H9 (cell line): ENCODE measurements around the gene LIMK2. TPM values are rescaled to one million over a fixed set of nuclear protein-coding genes. Genes with fewer than 3 reads are reported as not detected.

Experiments
- DNase-seq: peaks from one replicate; pipeline ENCODE4 v3.0.0-alpha.2; 2017
- H2AFZ ChIP-seq: one replicate; pipeline ENCODE4 v1.6.1; 2013; ENCODE audit warnings: mild to moderate bottlenecking, low read length, control low read depth, moderate library complexity
- H2AK5ac ChIP-seq: 2 replicates; pipeline ENCODE4 v1.6.1; 2013; ENCODE audit warnings: low read length, control low read depth, mixed read lengths; ENCODE audit not compliant: insufficient read length
- H2BK120ac ChIP-seq: one replicate; pipeline ENCODE4 v1.6.1; 2013; ENCODE audit warnings: low read depth, mild to moderate bottlenecking, low read length, control low read depth, inconsistent platforms; ENCODE audit not compliant: poor library complexity, severe bottlenecking
- H2BK12ac ChIP-seq: 2 replicates; pipeline ENCODE4 v1.6.1; 2013; ENCODE audit warnings: low read length, control low read depth, mixed read lengths, low read depth; ENCODE audit not compliant: insufficient read length
- H2BK15ac ChIP-seq: 2 replicates; pipeline ENCODE4 v1.6.1; 2013; ENCODE audit warnings: low read depth, low read length, control low read depth
- H2BK20ac ChIP-seq: one replicate; pipeline ENCODE4 v1.6.1; 2013; ENCODE audit warnings: low read depth, mild to moderate bottlenecking, low read length, control low read depth, inconsistent platforms; ENCODE audit not compliant: poor library complexity, severe bottlenecking
- H2BK5ac ChIP-seq: 2 replicates; pipeline ENCODE4 v1.6.1; 2013; ENCODE audit warnings: low read length, control low read depth, mixed read lengths; ENCODE audit not compliant: insufficient read length
- H3K14ac ChIP-seq: 2 replicates; pipeline ENCODE4 v1.6.1; 2013; ENCODE audit warnings: low read length, control low read depth; ENCODE audit not compliant: insufficient read depth
- H3K18ac ChIP-seq: 2 replicates; pipeline ENCODE4 v1.6.1; 2013; ENCODE audit warnings: low read depth, mild to moderate bottlenecking, mixed read lengths, low read length, control low read depth; ENCODE audit not compliant: insufficient read length
- H3K23ac ChIP-seq: 2 replicates; pipeline ENCODE4 v1.6.1; 2013; ENCODE audit warnings: low read length, control low read depth, mixed read lengths, low read depth; ENCODE audit not compliant: insufficient read length
- H3K23me2 ChIP-seq: 2 replicates; pipeline ENCODE4 v1.6.1; 2013; ENCODE audit warnings: low read depth, mild to moderate bottlenecking, mixed read lengths, low read length, control low read depth; ENCODE audit not compliant: insufficient read length, poor library complexity, severe bottlenecking
- H3K27ac ChIP-seq: 2 replicates; pipeline ENCODE4 v1.5.1; 2013; ENCODE audit warnings: low read length, control low read depth, mixed read lengths, low read depth; ENCODE audit not compliant: insufficient read length
- H3K27me3 ChIP-seq: 2 replicates; pipeline ENCODE4 v1.6.1; 2013; ENCODE audit warnings: low read length, control low read depth, inconsistent platforms; ENCODE audit not compliant: insufficient read depth
- H3K4ac ChIP-seq: 2 replicates; pipeline ENCODE4 v1.6.1; 2013; ENCODE audit warnings: low read depth, mild to moderate bottlenecking, control low read depth, inconsistent platforms, low read length, moderate library complexity
- H3K4me1 ChIP-seq: 2 replicates; pipeline ENCODE4 v1.6.1; 2013; ENCODE audit warnings: low read length, control low read depth, inconsistent platforms; ENCODE audit not compliant: insufficient read depth
- H3K4me2 ChIP-seq: 2 replicates; pipeline ENCODE4 v1.6.1; 2013; ENCODE audit warnings: low read length, control low read depth, mixed read lengths; ENCODE audit not compliant: insufficient read length, insufficient read depth
- H3K56ac ChIP-seq: 2 replicates; pipeline ENCODE4 v1.6.1; 2013; ENCODE audit warnings: low read depth, mild to moderate bottlenecking, mixed read lengths, low read length, control low read depth; ENCODE audit not compliant: insufficient read length
- H3K79me1 ChIP-seq: 2 replicates; pipeline ENCODE4 v1.6.1; 2013; ENCODE audit warnings: low read depth, mild to moderate bottlenecking, moderate library complexity, low read length, control low read depth, inconsistent platforms; ENCODE audit not compliant: insufficient read depth, poor library complexity, severe bottlenecking
- H3K79me2 ChIP-seq: 2 replicates; pipeline ENCODE4 v1.6.1; 2013; ENCODE audit warnings: low read length, control low read depth, inconsistent platforms; ENCODE audit not compliant: insufficient read depth
- H3K9ac ChIP-seq: 2 replicates; pipeline ENCODE4 v1.6.1; 2013; ENCODE audit warnings: low read length, control low read depth, mixed read lengths; ENCODE audit not compliant: insufficient read length; ENCODE audit errors: extremely low read depth
- H3K9me3 ChIP-seq: one replicate; pipeline ENCODE4 v1.6.1; 2013; ENCODE audit warnings: low read depth, low read length, inconsistent platforms; ENCODE audit not compliant: control insufficient read depth
- H3T11ph ChIP-seq: one replicate; pipeline ENCODE4 v1.6.1; 2013; ENCODE audit warnings: mild to moderate bottlenecking, low read length, control low read depth, inconsistent platforms
- H4K20me1 ChIP-seq: one replicate; pipeline ENCODE4 v1.6.1; 2013; ENCODE audit not compliant: control insufficient read depth, insufficient read length, insufficient read depth
- H4K5ac ChIP-seq: 2 replicates; pipeline ENCODE4 v1.6.1; 2013; ENCODE audit warnings: low read depth, mild to moderate bottlenecking, mixed read lengths, low read length, control low read depth; ENCODE audit not compliant: insufficient read length
- H4K8ac ChIP-seq: replicated peaks from 2 replicates; pipeline ENCODE4 v1.6.1; 2013; ENCODE audit warnings: low read length, control low read depth, mixed read lengths, low read depth; ENCODE audit not compliant: insufficient read length
- H4K91ac ChIP-seq: 2 replicates; pipeline ENCODE4 v1.6.1; 2013; ENCODE audit warnings: low read depth, mild to moderate bottlenecking, moderate library complexity, mixed read lengths, low read length, control low read depth; ENCODE audit not compliant: insufficient read length
- H3K27ac Mint-ChIP-seq, 3 experiments: 2 replicates in 2 of 3; 3 replicates in 1 of 3; pipeline ENCODE4 v1.8.0; 2020 to 2021; ENCODE audit warnings: mixed read lengths in 3 of 3, mild to moderate bottlenecking in 1 of 3, moderate library complexity in 1 of 3
- H3K27me3 Mint-ChIP-seq: 2 replicates; pipeline ENCODE4 v1.8.0; 2021; ENCODE audit warnings: low read depth, mild to moderate bottlenecking, moderate library complexity, mixed read lengths
- H3K36me3 Mint-ChIP-seq, 3 experiments: 2 replicates in 2 of 3; 3 replicates in 1 of 3; pipeline ENCODE4 v1.8.0; 2020 to 2021; ENCODE audit warnings: low read depth in 3 of 3, mixed read lengths in 3 of 3; ENCODE audit not compliant: insufficient read depth in 1 of 3
- H3K4me1 Mint-ChIP-seq, 2 experiments: 2 replicates each; pipeline ENCODE4 v1.8.0; 2020; ENCODE audit warnings: mixed read lengths in 2 of 2
- H3K4me3 Mint-ChIP-seq, 2 experiments: 2 replicates in 1 of 2; 3 replicates in 1 of 2; pipeline ENCODE4 v1.8.0; 2020 to 2021; ENCODE audit warnings: mild to moderate bottlenecking in 2 of 2, mixed read lengths in 2 of 2, moderate library complexity in 1 of 2
- H3K9me3 Mint-ChIP-seq, 2 experiments: 2 replicates in 1 of 2; 3 replicates in 1 of 2; pipeline ENCODE4 v1.8.0; 2020; ENCODE audit warnings: mild to moderate bottlenecking in 2 of 2, mixed read lengths in 2 of 2, moderate library complexity in 1 of 2
- CTCF ChIP-seq: fragments of 200-600 bp; sonication (generic); conservative IDR thresholded peaks from 3 replicates; pipeline ENCODE4 v1.8.0; 2021; ENCODE audit warnings: antibody characterized with exemption, mild to moderate bottlenecking
- WGBS: extraction: QIAGEN DNeasy Blood & Tissue Kit; methylation state at CpG from one replicate; pipeline ENCODE4 v1.1.7; 2013; ENCODE audit warnings: missing lambda C conversion rate, low lambda C conversion rate, mixed read lengths; ENCODE audit not compliant: insufficient read length; ENCODE audit errors: extremely low coverage; 5-methylcytosine and 5-hydroxymethylcytosine counted together
- total RNA-seq: library from RNA; stranded (reverse); gene quantifications from 2 replicates; pipeline ENCODE4 v1.2.1, GENCODE V29; 2021

LIMK2 gene
- total RNA-seq, 1 experiment from 2014 or later, result 51.3 TPM

DNA sequence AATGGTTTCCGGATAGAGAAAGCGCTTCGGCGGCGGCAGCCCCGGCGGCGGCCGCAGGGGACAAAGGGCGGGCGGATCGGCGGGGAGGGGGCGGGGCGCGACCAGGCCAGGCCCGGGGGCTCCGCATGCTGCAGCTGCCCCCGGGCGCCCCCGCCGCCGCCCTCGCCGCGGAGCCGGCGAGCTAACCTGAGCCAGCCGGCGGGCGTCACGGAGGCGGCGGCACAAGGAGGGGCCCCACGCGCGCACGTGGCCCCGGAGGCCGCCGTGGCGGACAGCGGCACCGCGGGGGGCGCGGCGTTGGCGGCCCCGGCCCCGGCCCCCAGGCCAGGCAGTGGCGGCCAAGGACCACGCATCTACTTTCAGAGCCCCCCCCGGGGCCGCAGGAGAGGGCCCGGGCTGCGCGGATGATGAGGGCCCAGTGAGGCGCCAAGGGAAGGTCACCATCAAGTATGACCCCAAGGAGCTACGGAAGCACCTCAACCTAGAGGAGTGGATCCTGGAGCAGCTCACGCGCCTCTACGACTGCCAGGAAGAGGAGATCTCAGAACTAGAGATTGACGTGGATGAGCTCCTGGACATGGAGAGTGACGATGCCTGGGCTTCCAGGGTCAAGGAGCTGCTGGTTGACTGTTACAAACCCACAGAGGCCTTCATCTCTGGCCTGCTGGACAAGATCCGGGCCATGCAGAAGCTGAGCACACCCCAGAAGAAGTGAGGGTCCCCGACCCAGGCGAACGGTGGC is 64.5 kb downstream of the LIMK2 start:
- no peak overlapping the region for H2BK20ac ChIP-seq
- no peaks in the 10 kb centered on the region for H3K27me3 Mint-ChIP-seq
- no peaks in the 10 kb centered on the region for H3K23me2 ChIP-seq
- H3T11ph ChIP-seq, result no peak overlapping the region
- no peak for DNase-seq
- H3K4me1 Mint-ChIP-seq, result no peaks in the 10 kb centered on the region; a peak in 2 of 4 replicates
- H4K5ac ChIP-seq, result no peak overlapping the region
- no peaks in the 10 kb centered on the region for H3K9me3 ChIP-seq
- H2BK5ac ChIP-seq, result no peak overlapping the region
- no peak for TF ChIP-seq CTCF
- no peak overlapping the region for H3K56ac ChIP-seq
- H3K79me1 ChIP-seq, result no peaks in the 10 kb centered on the region
- H4K20me1 ChIP-seq, result no peaks in the 10 kb centered on the region
- H3K9me3 Mint-ChIP-seq, result no peaks in the 10 kb centered on the region
- H3K4me1 ChIP-seq, result no peaks in the 10 kb centered on the region
- H3K9ac ChIP-seq, result no peak overlapping the region
- H3K79me2 ChIP-seq, result no peaks in the 10 kb centered on the region
- no peak overlapping the region for H2AFZ ChIP-seq
- no peak overlapping the region for H2BK12ac ChIP-seq
- no peak overlapping the region for H4K91ac ChIP-seq
- H2BK15ac ChIP-seq, result no peak overlapping the region
- H3K23ac ChIP-seq, result no peak overlapping the region
- H3K14ac ChIP-seq, result no peak overlapping the region
- no peak overlapping the region for H3K27ac Mint-ChIP-seq
- WGBS, result no CpG with 5 or more reads among the region's 69 CpGs
- no peaks in the 10 kb centered on the region for H3K27me3 ChIP-seq
- H2BK120ac ChIP-seq, result no peak overlapping the region
- H3K27ac ChIP-seq, result no peak overlapping the region
- H3K4ac ChIP-seq, result no peak overlapping the region
- H3K18ac ChIP-seq, result no peak overlapping the region
- H4K8ac ChIP-seq, result no peak overlapping the region
- H3K36me3 Mint-ChIP-seq, result peaks cover 23 to 72% (median 50%) of the 10 kb centered on the region in 3 experiments
- no peak overlapping the region for H3K4me3 Mint-ChIP-seq
- no peak overlapping the region for H2AK5ac ChIP-seq
- no peak overlapping the region for H3K4me2 ChIP-seq
